ENCODE data around the gene COL24A1. TPM values are rescaled to one million over a fixed set of nuclear protein-coding genes. Genes with fewer than 3 reads are reported as not detected.

COL24A1 gene
- total RNA-seq, 3 donors from 2014 or later, result 0.33 to 1.3 (median 0.48) TPM

DNA sequence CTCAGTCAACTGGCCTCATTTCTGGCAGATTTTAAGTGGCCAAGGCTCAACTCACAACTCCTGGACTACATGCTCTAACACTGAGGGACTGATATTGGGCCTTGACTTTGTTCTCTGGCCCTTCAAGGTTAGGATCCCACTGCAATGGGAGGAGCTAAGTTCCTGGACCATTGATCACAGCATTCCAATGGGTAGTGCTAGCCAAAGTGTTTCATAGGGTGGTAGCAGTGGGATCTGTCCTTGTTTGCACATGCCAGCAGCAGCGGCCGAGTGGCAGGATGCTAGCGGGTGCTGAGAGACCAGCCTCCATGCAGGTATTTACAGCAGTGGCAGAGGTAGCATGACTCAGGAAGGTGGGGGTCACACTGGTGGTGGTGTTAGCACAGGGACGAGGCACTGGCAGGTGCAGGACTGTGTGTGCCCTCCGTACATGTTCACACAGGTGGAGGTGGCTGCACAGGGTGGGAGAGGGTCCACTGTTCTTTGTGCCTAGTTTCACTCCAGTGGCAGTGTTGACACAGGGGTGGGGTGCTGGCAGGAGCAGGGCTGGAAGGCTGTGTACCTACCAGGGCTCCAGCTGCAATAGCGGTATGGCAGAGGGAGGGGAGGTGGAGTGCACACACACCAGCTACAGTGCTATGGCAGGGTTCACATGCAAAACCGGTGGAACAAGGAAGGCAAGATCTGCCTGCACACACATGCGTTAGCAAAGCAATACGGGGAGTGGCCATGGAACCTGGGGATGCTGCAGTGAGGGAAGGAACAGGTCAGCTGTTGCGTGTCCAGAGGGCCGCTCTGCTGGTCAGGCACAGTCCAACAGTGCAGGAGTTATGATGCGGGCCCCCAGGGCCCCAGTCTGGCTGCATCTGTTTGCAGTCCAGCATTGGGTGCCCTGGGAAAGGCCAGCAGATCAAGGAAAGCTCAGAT is 51.7 kb downstream of the COL24A1 start:
- Histone ChIP-seq H3K9me3 (no peaks in the 10 kb centered on the region), H3K27me3 (no peaks in the 10 kb centered on the region), H3K4me1 (no peaks in the 10 kb centered on the region), H3K4me3 (no peak overlapping the region), H3K36me3 (no peaks in the 10 kb centered on the region), H3K27ac (no peak overlapping the region)
- no peak for TF ChIP-seq POLR2A (IDR thresholded peaks at IDR 0.05)
- TF ChIP-seq POLR2AphosphoS5 (IDR thresholded peaks at IDR 0.05), result no peak
- TF ChIP-seq, protein P1, sequence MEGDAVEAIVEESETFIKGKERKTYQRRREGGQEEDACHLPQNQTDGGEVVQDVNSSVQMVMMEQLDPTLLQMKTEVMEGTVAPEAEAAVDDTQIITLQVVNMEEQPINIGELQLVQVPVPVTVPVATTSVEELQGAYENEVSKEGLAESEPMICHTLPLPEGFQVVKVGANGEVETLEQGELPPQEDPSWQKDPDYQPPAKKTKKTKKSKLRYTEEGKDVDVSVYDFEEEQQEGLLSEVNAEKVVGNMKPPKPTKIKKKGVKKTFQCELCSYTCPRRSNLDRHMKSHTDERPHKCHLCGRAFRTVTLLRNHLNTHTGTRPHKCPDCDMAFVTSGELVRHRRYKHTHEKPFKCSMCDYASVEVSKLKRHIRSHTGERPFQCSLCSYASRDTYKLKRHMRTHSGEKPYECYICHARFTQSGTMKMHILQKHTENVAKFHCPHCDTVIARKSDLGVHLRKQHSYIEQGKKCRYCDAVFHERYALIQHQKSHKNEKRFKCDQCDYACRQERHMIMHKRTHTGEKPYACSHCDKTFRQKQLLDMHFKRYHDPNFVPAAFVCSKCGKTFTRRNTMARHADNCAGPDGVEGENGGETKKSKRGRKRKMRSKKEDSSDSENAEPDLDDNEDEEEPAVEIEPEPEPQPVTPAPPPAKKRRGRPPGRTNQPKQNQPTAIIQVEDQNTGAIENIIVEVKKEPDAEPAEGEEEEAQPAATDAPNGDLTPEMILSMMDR (IDR thresholded peaks at IDR 0.05), result no peak
- peak in 1 of 2 donors; percentile 19 for DNase-seq (ENCODE audit: low spot score in 2 of 2)
- intact Hi-C loops (cut with DNase I; ENCODE audit: low total_unique reads), result no loop called here

DNA sequence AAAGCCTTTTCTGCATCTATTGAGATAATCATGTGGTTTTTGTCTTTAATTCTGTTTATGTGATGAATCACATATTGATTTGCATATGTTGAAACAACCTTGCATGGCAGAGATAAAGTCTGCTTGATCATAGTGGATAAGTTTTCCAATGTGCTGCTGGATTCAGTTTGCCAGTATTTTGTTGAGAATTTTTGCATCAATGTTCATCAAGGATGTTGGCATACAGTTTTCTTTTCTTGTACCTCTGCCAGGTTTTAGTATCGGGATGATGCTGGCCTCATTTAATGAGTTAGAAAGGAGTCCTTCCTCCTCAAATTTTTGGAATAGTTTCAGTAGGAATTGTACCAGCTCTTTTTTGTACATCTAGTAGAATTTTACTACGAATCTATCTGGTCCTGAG is 55.0 kb downstream of the COL24A1 start:
- TF ChIP-seq, protein P1 (IDR thresholded peaks at IDR 0.05), result no peak
- TF ChIP-seq POLR2A (IDR thresholded peaks at IDR 0.05) (no peak), POLR2AphosphoS5 (IDR thresholded peaks at IDR 0.05) (no peak)
- no peak overlapping the region for H3K4me3 ChIP-seq
- no peak for DNase-seq (ENCODE audit: low spot score in 2 of 2)
- peaks cover 5% of the 10 kb centered on the region for H3K36me3 ChIP-seq
- no peak overlapping the region for H3K27ac ChIP-seq
- H3K9me3 ChIP-seq, result no peaks in the 10 kb centered on the region
- no peaks in the 10 kb centered on the region for H3K27me3 ChIP-seq
- intact Hi-C loops (cut with DNase I; ENCODE audit: low total_unique reads), result no loop called here
- no peaks in the 10 kb centered on the region for H3K4me1 ChIP-seq

DNA sequence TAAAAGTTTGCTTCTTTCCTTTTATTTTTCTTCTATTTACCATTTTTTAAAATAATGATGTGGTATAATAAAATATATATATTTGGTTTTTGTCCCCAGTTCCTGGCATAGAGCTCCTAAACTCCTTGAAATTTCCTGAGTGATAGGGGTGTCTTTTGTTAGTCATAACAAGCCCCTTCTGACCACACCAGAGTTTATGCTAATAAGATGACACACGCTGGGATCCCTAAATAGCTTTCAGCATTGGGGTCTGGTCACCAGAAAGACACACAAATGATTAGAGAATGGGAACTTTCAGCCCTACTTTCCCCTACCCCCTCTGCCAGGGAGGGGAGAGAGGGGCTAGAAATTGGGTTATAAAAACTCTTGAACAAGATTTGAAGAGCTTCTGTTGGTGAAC is 56.2 kb downstream of the COL24A1 start:
- Histone ChIP-seq H3K4me3 (no peak overlapping the region), H3K4me1 (no peaks in the 10 kb centered on the region), H3K27me3 (no peaks in the 10 kb centered on the region), H3K27ac (no peak overlapping the region), H3K36me3 (peaks cover 5% of the 10 kb centered on the region), H3K9me3 (no peaks in the 10 kb centered on the region)
- no peak for DNase-seq (ENCODE audit: low spot score in 2 of 2)
- intact Hi-C loops (cut with DNase I; ENCODE audit: low total_unique reads), result no loop called here
- TF ChIP-seq POLR2AphosphoS5 (IDR thresholded peaks at IDR 0.05), result no peak
- TF ChIP-seq, protein P1 (IDR thresholded peaks at IDR 0.05), result no peak
- no peak for TF ChIP-seq POLR2A (IDR thresholded peaks at IDR 0.05)

DNA sequence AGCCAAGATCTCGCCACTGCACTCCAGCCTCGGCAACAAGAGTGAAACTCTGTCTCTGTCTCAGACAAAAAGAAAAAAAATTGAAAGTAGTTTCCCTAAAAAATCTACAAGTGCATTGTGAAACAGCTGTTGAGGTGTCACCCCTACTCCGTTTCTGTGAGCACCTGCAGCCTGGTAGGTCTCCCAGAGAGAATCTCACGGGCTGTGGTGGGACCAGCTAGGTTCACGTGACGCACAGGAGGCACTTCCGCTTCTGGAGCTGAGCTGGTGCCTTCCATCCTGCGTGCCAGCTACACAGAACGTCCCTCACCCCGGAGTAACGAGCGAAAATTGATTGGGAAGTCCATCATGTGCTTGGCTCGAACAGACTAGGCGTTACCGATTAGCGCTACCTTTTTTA is 66.8 kb downstream of the COL24A1 start:
- no peaks in the 10 kb centered on the region for H3K9me3 ChIP-seq
- no peak overlapping the region for H3K4me3 ChIP-seq
- intact Hi-C loops (cut with DNase I; ENCODE audit: low total_unique reads), result no loop called here
- no peaks in the 10 kb centered on the region for H3K4me1 ChIP-seq
- H3K27ac ChIP-seq, result no peak overlapping the region
- no peaks in the 10 kb centered on the region for H3K27me3 ChIP-seq
- DNase-seq (ENCODE audit: low spot score in 2 of 2), result no peak
- TF ChIP-seq POLR2AphosphoS5 (IDR thresholded peaks at IDR 0.05) (no peak), POLR2A (IDR thresholded peaks at IDR 0.05) (no peak)
- TF ChIP-seq, protein P1 (IDR thresholded peaks at IDR 0.05), result no peak
- no peaks in the 10 kb centered on the region for H3K36me3 ChIP-seq

DNA sequence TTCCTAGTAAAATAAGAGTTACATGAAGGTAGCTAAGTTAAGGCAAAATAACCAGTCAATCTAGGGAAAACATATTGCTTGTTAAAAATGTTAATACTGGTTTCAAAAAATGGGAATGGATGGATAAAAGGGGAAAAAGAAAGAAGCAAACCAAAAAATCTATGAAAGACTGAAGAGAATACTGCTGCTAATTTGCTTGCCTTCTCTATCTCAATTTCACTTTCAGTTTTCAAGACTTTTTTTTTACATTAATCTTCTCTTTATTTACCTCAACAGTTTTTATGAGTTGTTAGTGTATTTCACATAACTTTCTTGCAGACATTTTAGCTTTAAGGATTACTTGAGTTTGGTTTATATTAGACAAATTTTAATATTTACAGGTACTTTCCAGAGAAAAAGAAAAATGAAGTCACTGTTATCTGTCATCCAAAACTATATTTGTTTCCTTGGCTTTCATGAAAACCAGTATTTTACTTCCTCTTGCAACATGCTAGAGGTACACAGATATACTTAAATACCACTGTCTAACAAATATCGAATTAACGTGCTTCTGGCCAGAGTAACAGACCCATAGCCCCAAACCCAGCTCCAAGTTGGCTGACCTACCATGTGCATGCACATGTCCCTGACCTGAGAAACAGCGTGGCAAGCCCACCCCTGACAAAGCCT is 70.7 kb downstream of the COL24A1 start:
- no peaks in the 10 kb centered on the region for H3K4me1 ChIP-seq
- TF ChIP-seq POLR2A (IDR thresholded peaks at IDR 0.05), result no peak
- TF ChIP-seq, protein P1 (IDR thresholded peaks at IDR 0.05), result no peak
- TF ChIP-seq POLR2AphosphoS5 (IDR thresholded peaks at IDR 0.05), result no peak
- no peaks in the 10 kb centered on the region for H3K36me3 ChIP-seq
- intact Hi-C loops (cut with DNase I; ENCODE audit: low total_unique reads), result no loop called here
- H3K4me3 ChIP-seq, result no peak overlapping the region
- no peak for DNase-seq (ENCODE audit: low spot score in 2 of 2)
- H3K9me3 ChIP-seq, result no peaks in the 10 kb centered on the region
- no peak overlapping the region for H3K27ac ChIP-seq
- H3K27me3 ChIP-seq, result no peaks in the 10 kb centered on the region

Data from breast epithelium (tissue), 4 donors.